GM21737 (cell line): ENCODE measurements around the gene SOWAHA.

Source experiments
- ATAC-seq: cut with Tn5 transposase; IDR thresholded peaks from one replicate; pipeline ENCODE4 v1.9.1; 2021; ENCODE audit warnings: mild to moderate bottlenecking, moderate library complexity; ENCODE audit not compliant: unreplicated experiment

Gene SOWAHA

DNA sequence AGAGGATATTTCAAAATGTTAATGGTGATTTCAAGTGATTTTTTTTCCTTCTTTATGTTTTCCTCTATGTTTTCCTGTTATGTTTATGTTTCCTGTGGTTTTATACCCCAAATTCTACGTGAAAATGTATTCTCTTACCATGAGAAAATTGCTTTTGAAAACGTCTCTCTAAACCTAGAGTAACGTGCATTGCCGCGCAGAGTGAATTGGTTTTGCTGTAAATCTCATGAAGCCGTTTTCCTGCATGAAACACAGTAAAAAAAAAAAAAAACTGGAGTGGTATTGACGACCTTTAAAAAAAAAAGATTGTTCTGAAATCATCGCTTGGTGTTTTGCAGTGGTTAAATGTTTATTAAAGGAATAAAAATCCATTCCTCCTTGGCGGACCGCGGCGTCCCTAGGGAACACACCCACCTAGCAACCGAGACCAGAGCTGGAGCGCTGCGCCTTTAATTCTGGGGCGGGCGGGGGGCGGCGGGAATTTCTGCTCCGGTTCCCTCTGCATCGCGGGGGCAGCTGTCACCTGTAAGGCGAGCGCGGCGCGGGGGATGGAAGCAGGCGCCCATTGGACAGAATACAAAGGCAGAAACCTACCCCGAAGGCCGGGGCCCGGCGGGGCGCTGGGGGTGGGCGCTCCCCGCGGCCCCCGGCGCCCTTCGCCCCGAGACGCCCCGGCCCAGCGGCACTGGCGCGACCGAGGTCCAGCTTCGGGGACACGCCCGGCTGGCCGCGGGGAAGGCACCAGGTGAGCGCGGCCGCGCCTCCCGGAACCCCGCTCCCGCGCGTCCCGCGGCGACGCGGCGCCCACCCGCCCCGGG lies at the start of gene SOWAHA:
TSS of gene SOWAHA (plus strand) at position 522 of the 818 bp plus-strand sequence. CDS start 320 bp downstream, outside the sequence.
- ATAC-seq, result no peak

DNA sequence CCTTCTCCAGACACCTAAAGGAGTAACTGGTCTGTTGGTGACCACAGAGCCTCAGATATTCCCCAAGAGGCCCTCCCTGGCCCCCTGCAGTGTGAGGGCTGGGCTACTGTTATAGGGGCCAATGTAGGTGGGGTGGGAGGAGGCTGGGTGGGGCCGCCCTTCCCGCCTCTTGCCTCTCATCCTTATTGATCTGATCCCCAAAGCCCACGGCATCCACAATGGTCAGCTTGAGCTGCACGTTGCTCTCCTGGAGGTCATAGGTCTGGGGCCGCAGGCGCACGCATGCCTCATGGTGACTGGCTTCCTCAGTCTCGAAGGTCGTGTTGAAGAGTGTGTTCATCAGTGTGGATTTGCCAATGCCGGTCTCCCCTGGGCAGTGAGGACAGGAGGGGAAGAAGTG lies 49.1 kb upstream of the SOWAHA start:
- no peak for ATAC-seq

DNA sequence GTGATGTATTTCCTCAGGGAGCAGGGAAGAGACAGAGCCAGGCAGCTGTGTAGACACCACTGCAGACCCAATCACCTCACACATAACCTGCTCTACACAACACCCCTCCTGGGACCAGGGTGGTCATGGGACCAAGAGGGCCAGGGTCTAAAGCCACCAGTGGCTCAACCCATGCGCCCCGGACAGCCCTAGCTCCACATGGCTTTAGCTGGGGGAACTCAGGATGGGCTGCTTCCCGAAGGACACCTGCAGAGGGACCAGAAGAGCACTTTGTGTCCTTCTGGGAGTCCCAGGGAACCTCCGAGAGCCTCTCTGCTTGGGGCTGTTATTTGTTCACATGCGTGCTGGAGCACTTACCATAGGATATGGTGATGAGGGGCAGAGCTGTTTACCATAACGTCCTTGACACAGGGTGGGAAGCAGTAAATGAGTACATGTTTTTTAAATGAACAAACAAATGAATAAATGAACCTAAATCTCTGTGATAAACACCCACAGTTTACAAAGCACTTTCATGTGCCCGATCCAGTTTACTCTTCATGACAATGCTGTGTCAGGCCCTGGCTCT lies 48.3 kb upstream of the SOWAHA start:
- no peak for ATAC-seq

DNA sequence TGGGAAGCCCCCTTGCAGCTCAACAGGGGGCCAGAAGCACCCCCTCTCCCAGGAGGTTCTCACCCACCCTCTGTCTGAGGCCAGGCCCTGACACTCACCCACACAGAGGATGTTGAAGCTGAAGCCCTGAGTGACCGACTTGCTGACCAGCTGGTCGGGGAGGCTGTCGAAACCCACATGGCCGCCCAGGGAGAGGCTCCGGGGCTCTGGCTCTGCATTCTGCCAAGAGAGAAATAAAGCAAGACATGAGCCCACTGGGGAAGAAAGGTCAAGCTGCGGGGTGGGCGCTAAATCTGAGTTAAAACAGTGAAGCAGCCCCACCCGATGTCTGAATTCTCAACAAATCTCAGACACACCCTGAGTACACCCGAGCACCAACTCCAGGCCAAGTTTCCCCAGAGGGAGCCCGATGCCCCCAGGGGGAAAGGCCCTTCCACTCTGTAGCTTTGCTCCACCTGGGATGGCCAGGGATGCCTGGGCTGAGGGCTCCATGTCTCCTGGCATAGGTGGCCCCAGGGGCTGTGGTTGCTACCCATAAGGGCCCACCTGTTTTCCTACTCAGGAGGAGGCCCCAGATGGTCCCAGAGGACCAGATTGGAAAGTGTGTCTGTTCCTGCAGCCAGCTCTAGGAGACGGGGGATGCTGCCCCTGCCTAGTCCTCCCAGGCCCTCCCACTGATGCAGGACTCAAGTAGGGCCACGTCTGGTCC lies 47.6 kb upstream of the SOWAHA start:
- ATAC-seq, result no peak

DNA sequence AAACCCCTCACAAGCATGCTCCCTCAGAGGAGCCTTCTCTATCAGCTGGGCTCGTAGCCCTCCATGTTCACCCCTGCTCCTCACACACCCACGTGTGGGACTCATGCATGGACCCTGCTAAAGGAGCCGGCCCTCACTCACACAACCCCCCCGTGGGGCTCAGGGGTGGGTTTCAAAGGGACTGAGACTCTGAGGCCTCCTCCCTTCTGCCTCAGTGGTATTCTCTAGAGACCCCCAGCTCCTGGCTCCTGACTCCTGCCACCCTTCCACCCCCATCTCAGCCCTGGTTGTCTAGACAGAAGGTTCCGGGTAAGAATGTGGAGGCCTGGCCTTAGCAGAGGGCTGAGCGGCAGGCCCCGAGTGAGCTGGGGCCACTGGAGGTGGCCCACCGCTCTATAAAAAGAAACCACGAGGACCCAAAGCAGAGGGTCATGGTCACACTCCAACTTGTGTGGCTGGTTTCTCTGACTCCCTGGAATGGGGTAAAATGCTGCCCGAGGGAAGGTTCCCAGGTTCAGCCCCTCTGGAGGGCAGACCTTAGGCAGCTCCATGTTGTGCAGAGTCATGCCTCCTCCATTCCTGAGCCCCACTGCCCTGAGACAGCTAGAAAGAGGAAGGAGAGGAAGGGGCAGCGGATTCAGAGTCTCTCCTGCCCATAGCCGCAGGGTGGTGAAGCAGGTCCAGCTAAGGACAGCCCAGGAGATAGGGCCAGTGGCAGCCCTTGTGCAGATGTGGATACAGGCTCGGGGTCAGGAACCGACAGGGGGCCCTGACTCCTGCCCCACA lies 46.9 kb upstream of the SOWAHA start:
- no peak for ATAC-seq

DNA sequence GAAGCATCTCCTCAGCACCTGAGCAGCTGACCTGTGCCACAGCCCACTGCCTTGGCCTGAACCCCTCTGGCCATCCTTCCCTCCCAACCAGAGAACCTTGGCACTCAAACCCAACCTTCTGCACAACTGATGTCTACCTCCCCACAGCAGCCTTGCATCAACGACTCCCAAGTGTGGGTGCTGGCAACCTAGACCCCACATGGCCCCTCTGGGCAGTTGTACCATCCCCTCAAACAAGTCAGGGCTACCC lies 46.4 kb upstream of the SOWAHA start:
- ATAC-seq, result no peak

DNA sequence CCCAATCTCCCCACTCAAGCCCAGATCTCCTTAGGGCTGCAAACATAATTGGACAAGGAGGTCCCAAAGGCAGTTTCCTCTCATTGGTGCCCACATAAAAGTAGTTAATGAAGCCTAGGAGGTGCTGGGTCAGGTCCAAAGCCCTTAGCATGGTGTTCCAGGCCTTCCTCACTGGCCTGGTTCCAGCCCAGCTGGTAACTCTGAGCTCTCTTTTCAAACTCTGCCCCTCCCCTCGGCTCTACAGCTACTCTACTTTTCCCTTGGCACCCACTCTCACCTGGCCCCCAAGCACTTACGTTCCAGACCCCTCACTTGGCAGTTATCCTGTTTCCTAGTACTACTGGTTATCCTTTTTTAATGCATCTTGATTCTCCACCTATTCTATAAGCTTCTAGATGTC lies 46.0 kb upstream of the SOWAHA start:
- ATAC-seq, result no peak

DNA sequence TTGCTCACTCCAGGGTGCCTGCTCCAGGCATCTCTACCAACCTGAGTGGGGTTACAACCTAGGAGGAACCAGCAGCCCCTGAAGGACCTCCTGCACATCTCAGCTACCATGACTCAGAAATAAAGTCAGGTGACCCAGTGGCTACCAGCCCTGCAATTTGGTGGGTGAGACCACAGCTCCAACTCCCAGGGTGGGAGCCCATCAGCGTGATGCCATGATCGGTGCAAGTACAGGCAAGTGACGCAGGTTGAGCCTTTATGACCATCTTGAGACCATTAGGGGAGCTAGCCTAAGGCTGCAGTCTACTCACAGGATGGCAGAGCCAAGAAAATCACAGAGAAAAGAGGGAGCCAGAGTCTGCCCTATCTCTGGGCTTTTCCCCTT lies 44.6 kb upstream of the SOWAHA start:
- no peak for ATAC-seq

DNA sequence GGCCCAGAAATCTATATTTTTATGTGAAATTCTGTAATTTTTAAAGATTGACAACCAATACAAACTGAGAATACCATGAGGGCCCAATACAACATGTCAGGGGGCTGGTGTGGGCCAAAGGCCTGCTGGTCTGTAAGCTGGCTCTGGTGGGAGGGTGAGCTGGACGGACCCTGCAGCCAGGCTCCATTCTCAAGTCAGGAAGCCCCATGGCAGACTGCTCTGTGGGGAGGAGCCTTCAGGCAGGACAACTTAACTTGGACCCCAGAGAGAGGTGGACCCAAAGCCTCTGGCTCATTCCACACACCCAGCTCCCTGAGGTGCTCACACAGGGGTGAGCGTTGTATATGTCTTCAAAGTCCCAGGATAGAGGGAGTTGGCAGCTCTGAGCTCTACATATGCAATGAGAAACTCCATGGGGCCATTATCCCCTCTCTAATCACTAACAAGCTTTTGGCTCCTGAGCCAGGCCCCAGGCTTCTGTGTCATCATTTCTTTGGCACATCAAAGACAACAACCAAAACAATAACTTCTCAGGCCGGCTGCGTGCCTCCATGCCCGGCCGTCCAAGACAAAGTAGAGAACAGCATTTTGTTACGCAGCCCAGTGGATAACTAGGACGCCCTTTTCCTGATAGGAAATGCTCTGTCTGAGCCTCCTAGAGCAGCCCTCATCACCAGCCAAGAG lies 42.5 kb upstream of the SOWAHA start:
- ATAC-seq, result no peak

DNA sequence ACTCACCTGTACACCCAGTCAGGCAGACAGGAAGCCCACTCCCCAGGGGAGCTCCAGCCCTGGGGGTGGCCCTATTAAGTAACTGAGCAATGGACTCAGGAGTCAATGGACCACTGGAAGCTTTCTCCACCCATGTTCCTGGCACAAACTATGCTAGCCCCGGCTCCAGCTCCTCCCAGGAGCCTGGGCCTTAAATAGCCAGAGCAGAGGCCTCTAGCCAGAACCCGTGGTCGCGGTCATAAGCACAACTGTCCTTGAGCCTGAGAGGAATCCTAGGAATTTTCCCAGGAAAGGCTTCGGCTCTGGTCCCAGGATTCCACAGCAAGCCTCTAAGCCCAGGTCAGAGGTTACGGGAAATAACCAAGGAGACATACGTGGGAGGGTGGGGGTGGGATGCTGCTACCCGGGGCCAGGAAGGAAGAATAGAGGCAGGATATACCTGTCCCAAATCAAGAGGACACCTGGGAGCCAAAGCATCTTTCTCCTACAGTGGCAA lies 41.6 kb upstream of the SOWAHA start:
- ATAC-seq, result no peak

DNA sequence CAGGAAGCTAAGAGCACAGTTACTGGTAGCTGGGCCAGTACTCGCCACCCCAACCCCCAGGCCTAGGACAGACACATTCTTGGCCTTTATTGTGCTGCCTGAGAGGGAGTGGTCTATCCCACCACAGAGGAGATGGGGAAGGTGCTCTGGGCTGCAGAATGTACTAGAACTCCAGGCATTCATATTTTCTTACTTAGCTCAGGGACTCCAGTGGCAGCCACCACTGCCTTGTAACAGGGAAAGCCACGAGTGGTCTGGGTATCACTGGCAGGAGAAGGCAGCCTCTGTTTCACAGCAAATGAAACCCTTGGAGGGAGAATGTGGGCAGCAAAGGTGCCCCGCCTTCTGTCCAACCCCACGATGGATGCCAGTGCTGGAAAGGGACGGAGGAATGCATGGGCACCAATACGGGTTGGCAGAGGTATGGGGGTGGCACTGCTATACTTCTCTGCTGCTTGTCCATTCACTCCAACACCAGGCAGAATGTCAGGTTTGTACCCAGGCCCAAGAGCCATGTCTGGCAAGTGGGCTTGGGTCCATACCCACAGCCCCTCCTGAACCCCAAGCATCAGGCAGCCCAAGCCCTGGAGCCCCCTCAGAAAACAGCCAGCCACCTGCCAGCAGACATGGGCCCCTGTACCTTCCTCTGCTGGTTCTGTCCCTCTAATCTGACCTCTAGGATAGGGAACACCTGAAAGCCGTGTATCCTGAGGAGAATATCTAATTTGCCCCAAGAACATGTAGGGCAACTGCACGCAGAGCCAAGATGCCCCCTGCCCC lies 40.6 kb upstream of the SOWAHA start:
- ATAC-seq, result no peak

DNA sequence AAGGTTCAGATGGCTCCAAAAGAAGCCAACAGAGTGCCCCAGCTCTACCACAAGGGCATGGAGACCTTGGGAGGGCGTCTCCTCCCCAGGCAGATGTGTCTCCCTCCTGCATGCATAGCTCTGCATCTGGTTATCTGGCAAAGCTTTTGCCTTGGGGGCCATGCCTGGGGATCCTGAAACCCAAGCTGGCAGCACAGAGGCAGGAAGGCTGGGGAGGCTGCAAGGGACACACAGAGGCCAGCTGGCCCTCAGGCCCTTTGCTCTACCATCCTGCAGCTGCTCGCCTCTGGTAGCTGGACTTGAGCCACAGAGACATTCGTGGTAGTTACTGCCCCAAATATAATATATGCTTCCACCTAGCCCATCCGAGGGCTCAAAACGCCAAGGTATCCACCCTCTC lies 40.0 kb upstream of the SOWAHA start:
- ATAC-seq, result no peak

DNA sequence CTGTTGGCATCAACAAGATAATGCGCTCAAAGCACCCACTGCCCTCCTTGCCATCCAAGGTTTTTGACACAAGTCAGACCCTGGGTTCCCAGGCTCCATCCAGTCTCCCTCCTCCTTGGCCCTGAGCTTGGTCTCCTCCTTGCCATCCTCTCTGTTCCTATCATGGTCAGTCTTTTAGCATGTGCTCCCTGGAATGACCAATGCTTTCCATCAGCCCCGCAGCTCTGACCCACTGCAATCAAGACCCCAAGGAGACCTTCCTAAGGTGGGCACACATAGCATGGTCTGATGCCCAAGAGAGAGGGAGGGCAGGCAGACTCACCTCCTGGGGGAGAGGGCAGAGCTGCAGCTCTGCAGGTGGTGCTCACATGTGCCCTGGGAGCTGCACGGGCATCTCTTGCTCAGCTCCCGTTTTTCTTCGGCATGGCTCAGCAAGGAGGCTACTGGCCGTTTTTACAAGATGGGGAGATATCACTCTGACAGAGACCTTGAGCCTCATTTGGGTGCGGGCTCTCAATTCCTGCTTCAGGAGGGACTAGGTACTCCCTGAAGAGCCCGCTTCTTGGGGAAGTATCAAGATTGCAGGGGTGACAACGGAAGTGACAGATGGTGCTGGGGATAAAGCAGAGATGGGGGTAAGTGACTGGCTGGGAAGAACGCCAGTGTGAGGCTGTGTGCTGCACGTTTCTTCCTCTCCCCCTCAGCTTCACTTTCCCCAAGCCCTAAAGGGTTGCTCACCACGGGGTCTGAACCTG lies 39.3 kb upstream of the SOWAHA start:
- no peak for ATAC-seq

DNA sequence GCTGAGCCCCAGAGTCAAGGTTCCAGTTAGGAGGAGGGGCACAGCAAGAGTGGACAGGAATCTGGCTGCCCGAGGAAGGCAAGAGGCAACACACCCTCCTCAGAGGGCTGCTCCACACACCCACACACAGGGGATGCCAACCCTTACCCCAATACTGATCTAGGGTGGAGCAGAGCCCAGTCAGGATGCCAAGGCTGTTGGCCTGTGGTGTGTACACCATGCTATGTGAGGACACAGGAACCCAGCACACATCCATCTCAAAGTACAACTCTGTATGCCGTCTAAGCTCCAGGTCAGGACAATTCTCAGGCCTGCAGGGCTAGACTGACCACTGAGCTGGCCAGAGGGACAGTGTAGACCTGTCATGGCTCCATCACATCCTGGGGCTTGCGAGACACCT lies 38.7 kb upstream of the SOWAHA start:
- ATAC-seq, result no peak

DNA sequence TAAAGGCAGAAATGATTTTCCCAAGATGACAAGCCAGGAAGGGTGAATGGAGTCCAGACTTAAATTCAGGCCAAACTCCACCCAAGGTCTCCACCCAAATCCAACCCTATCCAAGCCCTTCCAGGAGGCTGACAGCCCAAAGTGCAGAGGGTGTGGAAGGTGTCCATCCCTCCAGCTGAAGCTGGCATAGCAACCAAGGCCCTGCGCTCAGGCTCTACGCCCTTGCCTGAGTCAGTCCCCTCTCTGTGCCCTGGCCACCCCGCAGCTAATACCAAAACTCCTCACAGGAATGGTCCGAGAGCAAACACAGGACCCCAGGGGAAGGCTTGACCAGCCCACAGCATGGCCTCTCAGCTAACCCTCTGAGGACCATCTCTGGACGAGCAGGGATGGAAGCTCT lies 38.2 kb upstream of the SOWAHA start:
- ATAC-seq, result no peak

DNA sequence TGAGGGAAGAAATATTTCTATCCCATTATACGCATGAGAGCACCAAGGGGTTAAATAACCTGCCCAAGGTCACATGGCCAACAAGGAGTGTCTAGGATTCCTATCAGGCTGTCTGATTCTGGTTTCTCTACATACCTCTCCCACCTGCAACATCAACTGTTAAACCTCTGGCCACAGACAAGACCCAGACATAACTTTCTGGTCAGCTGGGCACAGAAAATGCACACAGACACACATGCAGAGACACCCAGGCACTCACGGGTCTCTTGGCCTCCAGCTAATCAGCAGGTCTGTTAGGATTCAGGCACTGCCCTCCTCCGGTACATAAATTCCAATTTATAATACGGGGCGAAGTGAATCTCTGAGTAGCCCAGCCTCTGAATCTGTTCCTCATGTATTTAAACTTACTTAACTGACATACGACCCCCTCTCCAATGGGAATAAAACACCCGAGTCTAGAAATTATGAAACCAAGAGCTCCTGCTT lies 37.6 kb upstream of the SOWAHA start:
- no peak for ATAC-seq

DNA sequence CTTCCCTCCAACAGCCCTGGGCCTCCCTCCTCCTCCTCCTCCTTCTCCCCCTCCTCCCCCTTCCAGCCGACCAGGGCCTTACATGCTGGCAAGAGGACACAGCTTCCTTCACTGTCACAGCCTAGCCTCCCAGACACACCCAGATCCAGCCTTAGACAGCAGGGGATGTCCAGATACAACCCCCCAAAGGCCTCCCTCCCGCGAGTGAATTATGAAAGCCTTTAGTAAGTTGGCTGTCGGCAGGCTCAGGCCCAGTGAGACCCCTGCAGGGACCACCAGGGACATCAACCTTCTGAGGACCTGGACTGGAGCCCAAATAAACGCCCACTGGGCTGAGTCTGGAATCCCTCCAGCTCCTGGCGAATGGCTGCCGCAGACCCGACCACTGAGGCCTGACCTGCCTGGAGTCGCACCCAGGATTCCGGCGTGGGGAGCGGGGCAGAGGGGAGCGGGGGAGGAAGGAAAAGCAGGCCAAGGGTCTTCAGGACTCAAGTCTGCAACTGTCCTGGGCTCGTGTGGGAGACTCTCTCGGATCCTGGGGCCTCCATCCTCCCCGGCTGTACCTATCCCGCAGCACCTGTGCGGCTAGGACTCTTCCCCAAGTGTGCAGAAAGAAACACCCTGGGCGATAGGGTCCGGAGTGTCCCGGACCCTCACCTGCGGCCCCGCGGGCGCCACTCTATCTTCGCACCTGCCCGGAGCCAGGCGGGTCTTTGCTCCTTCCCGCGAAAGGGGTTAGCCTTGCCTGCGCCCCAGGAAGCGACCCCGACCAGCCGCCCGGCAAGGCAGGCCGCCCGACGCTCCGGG lies 36.8 kb upstream of the SOWAHA start:
- peak; percentile 21 for ATAC-seq

DNA sequence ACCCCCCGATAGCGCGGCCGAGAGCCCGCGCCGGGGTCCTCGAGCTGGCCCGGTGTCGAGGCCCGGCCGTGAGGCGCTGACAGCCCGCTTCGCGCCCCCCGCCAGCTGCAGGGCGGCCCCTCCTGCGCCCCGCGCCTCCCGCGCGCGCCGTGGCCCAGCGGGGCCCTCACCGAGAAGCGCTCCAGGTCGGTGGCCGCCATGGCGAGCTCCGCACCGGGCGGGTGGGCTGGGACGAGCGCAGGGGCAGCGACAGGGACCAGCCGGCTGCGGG lies 36.2 kb upstream of the SOWAHA start:
- no peak for ATAC-seq
